T-helper 9 cell (primary cell): ENCODE measurements around the gene HEATR1.
"Not testable (repeated sequence)": the region's sequence is repeated elsewhere in the genome, so short reads cannot be mapped to it uniquely, and the experiment has no call there.

ENCODE experiments used
- DNase-seq: peaks from one replicate; pipeline ENCODE4 v3.0.0-alpha.2; 2020

Gene HEATR1

DNA sequence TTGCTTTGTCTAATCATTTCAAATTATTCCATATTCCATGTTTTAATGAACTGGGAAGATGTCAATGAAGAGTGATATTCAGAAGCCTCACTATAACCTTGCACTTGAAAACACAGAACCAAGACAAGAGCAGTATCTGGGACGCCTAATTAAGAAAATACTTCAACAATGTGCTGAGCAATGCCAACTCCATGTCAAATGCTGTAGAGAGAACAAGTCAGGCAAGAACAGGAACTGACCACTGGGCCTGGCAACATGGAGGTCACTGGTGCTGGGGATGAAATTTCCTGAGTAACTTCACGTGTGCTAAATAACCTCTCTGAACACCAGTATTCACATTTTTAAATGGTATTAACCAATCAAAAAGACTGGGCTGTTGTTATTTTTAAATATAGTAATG lies 22.8 kb downstream of the HEATR1 start:
- DNase-seq = no peak

DNA sequence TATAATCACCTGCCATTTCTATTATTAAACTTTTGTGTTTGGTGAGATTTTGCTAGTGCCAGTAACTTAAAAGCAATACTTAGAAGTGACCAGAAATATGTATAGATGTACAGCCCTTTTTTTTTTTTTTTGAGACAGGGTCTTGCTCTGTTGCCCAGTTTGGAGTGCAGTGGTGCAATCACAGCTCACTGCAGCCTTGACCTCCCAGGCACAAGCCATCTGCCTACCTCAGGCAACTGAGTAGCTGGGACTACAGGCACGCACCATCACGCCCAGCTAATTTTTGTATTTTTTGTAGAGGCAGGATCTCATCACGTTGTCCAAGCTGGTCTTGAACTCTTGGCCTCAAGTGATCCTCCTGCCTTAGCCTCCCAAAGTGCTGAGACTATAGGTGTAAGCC lies 23.9 kb downstream of the HEATR1 start:
- not testable (repeated sequence) for DNase-seq

DNA sequence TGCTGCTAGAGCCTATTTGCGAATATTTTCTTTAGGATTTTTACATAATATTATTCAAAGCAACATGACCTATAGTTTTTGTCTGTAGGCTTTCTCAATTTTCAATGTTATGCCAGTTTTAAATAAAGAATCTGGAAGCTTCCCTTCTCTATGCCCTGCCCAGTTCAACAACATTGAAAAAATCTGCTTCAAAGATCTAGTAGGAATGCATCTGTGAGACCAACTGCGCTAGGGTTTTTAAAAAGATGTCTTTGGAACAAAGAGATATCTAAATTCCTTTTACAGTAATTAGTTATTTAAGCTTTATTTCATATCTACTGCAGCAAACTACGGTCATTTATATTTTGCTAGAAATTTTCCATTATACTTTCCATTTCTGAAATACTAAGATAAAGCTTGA lies 25.7 kb downstream of the HEATR1 start:
- no peak for DNase-seq

DNA sequence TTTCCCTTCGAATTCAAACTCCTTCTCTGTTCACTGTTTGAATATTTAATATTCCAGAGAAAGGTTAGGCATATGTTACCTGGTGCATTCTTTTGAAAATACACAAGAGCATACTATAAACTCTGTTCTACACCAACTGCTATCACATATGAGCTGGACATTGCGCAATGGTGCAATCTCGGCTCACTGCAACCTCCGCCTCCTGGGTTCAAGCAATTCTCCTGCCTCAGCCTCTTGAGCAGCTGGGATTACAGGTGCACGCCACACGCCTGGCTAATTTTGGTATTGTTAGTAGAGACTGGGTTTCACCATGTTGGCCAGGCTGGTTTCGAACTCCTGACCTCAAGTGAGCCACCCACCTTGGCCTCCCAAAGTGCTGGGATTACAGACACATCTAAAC lies 27.3 kb downstream of the HEATR1 start:
- DNase-seq = not testable (repeated sequence)

DNA sequence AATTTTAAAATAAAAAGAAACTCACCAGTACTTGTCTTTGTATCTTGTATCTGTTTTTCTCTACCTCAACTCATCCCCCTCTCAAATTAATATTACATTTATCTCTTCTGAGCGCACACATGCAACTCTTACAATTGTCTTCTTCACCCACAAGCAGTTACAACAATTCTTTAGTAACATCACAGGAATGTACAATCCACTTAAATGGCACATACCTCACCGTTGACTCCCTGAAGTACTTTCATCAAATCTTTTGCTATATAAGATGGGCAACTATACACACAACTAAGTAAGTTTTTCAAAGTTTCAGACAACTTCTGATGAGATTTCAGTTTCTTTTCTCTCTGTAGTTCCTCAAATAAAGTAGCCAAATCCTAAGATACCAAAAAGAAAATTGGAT lies 28.3 kb downstream of the HEATR1 start:
- no peak for DNase-seq

DNA sequence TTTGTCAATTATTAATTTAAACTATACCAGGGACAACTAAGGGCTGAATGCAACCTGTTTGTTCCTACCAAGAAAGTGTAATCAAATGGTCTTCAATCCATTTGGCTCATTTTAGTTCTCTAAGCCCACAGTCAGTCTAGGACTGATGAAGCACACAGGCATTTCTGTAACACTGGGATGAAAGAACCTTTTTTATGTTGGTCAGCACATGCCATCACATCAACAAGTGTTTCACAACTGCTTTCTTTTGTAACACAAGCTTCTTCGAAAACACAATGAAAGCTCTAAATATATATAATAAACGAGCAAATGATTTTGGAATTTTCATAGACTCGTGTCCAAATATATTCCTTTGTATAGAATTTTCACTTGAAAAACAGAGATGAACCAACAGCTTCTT lies 28.8 kb downstream of the HEATR1 start:
- no peak for DNase-seq

DNA sequence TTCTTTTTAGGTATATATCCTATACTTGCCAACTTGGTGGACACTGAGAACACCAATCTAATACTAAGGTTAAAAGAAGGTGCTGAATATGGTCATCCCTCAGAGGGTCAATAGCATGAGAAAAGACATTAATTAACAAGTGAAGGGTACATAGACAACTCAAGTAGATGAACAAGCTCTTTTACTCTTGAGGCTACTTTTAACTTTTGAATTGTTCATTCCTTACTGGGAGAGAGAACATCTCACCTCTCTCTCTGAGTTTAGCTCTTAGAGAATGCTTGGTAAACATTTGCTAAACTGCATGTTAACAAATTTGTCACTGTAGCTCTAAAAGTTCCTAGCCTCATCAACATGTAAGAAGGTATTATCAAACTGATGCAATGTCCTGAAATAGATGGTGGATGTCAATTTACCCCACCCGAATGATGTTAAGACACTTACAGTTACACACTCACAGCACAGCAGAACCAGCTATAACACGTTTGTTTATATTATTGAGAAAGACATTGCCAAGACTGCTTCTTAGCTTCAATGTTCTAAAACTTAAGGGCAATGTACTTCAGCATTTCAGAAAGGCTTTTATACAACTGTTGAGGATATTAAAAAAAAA lies 35.9 kb downstream of the HEATR1 start:
- DNase-seq = no peak

DNA sequence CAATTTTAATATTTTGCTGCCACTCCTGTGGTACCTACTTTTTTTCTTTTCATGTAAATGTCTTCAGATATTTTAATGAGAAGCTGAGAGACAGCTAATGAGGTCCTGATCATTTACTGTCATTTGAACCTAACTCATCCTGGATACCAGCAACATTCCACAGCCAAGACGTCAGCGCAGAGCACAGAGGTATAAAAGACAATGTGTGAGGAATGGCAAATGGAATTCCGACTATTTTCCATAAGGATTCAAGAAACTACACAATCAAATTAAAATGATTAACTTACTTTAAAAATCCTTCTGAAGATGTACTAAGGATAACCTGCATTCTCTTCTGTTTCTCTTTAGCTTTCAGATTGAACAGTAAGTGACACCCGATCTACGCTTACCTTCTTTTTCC lies 38.8 kb downstream of the HEATR1 start:
- no peak for DNase-seq

DNA sequence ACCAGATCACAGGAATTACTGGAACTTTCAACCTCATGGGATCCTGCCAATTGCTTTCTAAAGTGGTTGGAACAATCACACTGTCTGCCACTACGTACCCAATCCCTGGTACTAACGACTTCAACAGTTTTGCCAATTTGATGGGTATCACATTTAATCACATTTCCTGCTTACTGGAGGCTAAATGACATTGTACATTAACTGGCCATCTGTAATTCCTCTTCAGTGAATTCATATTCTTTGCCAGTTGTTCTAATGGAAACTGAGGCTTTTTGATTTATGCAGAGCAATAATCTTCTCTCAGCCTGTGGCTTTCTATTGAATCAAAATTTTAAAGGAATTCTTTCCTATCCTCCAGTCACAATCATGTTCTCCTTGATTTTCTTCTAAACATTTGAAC lies 42.3 kb downstream of the HEATR1 start:
- DNase-seq = no peak

DNA sequence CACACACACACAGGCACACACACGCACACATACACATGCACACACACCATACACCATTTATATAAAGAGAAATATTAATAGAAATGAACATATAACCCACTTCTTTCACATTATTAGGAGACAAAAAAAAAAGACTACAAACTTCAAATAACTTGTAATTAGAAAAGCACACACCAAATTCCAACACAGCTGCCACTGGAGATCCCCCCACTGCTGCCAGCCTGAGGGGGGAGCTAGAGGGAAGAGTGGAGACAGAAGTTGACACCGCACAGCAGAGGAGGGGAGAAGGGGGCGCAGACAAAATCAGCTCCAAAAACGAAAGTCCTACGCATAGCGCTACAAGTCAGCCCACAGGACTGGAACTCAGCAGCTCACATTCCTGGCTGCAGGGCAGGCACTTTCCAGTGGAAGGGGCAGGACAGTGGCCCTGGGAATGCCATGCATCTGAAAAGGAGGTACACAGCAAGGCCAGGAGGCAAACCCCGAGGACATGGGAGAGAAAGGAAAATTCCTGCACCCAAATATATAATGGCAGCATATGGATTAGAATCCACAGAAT lies 44.0 kb downstream of the HEATR1 start:
- DNase-seq = no peak

DNA sequence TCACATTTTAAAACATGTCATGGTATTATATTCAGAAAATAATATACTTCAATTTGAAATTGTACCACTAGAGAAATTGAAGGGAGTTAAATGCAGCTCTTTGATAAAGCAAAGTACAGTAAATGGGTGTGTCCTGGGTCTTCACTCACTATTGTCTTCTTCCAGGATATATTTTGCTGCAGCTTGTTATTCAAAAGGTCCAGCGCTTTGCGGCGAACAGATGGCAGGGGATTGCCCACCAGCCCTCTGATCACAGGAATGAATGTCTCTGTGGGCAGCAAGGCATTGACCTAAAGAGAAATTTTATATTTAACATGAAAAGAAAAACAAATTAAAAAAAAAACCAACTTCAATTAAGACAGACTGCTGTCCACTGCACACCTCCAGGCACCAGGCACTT lies 45.5 kb downstream of the HEATR1 start:
- no peak for DNase-seq

DNA sequence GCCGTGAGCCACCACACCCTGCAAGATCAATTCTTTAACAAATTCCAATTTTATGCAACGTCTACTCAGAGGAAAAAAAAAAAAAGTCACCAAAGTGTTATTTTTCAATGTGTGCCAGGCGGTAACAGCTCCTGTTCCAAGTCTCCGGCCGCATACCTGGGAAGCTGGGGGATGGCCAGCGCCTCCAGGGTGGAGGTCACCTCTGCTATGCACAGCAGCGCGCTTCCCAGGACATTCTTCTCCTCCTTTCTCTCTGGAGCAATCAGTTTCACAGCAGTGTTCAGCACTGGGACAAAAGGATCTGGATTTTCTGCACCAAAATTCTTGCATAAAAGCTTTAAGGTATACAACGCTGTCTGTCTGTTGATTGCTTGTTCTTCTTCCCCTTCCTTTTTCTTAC lies 46.2 kb downstream of the HEATR1 start:
- DNase-seq = no peak

DNA sequence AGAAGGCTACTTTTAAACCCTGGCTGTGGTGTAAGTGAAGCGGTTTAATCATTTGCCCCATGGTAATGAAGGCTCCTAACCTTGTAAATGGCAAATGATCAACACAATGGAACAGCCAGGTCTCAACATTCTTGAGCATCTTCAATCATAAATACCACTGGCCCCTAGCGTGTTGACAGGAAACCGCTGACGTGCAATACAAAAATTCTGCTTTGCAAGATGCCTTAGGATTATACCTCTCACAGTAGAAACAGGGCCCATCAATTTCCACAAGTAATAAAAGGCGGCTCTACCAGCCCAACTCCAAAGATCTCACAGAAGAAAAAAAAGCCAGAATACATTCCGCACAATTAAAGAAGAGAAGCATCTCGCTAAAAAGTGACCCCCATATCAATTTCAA lies 47.7 kb downstream of the HEATR1 start:
- DNase-seq = no peak

DNA sequence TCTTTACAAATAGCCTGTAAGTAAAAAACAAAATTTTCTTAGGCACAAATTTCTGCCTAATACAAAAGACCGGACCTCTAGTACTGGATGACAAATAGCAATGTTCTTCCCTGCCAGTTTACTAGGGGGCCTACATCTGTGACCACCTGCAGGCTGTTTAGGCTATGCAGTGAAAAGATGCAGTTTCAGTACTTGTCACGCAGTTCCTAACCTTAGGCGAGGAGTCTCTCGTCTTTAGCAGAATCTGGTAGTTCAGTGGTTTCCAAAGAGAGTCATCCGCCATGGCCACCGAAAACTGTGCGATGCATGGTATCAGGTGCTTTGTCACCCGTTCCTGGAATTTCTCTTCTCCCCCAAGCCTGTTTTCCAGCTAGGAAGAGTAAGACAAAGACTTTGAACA lies 50.9 kb downstream of the HEATR1 start:
- no peak for DNase-seq

DNA sequence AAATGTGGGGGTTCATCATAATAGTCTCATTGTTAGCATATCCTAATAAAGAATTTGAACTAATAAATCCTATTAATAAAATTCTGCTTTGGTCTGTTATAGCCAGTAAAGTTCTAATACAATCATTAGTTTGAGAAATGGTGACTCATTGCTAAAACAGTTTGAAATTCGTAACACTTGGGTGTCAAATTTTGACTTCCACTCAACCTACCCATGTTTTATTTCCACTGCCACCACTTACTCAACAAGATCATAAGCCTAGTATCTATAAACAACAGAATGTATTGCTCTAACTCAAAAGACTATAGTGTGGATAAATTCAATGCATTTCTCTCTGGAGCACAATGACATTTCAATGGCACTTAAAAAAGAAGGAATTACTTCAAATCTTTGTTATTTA lies 51.4 kb downstream of the HEATR1 start:
- DNase-seq = no peak

DNA sequence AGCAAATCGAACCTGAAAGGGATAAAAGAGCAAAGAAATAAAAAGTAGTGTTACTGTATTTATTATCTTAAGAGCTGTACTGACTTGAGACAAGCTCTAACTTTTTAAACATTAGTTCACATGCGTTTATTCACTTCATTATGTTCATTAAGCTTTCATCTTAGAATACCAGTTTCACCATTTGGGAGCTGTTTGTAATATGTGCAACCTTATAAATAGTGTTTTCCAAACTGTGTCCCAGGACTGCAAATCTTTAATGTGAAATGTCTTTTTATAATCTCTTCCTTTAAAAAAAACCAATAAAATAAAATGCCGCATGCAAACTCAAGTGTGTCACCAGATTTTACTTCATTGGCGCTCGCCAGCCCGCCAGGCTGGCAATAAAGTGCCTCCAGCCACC lies 52.2 kb downstream of the HEATR1 start:
- DNase-seq = no peak

DNA sequence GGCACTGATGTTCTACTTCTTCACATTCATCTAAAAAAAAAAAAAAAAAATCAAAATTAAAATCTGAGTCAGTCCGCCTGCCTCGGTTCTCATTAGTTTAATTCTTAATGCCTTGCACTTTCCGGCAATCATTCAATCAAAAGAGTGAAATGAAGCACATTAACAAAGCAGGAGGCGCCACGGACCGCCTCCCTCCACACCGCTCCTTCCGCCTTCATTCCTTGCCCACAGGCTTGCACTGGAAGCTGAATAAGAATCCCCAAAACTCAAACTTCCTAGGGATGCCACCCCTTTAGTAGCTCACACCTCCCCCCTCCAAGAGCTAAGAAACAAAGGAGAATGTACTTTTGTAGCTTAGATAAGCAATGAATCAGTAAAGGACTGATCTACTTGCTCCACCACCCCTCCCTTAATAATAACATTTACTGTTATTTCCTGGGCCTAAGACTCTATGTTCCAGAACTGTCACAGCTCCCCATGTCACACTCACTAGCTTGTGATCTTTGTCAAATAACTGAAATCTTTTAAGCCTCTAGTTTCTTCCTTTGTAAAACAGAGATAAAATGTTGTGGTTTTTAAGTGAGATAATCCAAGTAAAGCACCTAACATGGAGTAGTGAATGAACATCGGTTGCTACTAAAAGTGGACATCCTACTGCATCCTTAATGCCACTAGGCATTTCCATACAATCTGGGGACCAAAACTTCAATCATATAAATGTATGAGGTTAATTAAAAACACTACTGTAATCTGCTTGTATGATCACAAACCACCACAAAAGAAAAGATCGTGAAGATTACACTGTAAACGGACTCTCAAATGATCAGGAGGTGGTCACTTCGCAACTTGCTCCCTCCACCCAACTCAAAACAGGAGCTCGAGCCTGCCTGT lies 53.1 kb downstream of the HEATR1 start:
- no peak for DNase-seq

DNA sequence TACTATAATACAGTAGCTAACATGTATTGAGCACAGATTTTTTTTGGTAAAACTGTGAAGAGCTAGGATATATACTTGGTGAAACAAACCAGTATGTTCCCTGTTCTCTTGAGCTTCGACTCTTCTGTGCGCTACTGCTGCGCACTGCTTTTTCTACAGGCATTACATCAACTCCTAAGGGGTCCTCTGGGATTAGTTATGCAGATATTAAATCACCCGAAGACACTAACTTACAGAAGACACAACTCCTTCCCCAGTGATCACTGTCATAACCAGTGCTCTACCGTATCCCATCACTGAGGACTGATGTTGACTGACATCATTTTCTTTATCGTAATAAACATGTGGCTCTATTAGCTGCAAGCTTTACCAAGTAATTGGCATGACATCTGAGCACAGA lies 55.9 kb downstream of the HEATR1 start:
- DNase-seq = no peak

DNA sequence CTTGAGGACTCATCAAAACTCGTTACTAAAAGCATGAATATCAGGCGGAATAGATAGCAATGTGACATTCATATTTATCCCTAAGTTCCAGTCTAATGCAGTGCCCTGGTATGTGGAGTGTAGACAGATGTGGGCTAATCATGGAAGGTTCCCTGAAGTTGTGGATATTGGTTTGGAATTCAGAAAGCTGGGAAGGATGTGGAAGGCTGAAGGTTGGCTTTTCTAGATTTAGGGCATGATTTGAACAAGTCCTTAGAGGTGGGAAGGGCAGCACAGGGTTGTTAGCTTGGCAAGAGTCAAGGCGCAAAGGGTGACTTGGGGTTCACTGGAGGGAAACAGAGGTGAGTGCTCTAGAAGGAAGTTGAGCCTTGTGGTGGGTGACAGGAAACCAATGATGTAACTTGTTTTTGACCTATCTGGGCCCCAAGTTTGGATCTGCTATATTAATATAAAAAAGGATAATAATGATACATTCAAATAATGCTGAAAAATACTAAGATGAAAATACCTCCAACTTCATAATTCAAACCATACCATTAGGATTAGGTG lies 58.6 kb downstream of the HEATR1 start:
- DNase-seq = no peak

DNA sequence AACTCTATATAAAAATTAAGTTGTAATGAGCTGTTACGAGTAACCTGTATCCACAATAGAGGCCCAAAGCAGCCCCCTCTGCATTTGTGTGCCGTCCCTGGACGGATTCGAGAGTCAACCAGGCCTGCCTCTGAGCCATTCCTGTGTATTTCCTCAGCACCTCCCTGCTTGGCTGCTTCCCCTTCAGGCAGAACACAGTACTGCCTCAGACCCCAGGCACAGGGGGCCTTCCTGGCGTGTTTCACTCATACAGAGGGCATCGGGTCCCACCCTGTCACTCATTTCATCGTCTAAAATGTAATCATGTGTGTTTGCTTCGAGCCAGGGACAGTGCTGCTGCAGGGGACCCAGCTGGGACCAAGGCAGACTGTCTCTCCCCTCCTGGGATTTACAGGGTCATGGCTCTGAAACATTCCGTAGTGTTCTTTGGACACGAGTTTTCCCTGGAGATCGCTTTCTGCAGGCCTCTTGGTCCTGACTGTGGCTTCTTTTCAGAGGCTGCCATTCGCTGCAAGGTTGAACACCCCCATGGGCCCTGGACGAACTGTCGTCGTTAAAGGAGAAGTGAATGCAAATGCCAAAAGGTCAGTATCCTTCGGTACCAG lies 61.1 kb downstream of the HEATR1 start:
- no peak for DNase-seq

DNA sequence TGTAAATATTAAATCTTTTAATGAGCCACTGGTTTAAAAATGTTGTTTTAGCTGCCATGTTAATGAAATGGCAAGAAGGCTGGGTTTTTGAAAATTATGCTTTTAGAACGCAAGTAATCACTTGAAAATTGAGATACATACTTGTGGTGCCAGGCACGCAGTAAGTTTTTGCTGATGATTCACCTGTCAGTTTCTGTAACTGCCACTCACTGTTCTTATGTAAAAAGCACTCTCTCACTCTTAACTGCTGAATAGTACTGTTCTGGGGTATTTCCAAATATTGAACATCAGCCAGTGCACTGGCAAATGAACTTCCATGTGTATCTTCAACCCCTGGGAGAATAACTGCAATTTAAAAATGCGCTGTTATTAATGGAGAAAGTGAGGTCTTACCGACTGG lies 62.6 kb downstream of the HEATR1 start:
- DNase-seq = no peak

DNA sequence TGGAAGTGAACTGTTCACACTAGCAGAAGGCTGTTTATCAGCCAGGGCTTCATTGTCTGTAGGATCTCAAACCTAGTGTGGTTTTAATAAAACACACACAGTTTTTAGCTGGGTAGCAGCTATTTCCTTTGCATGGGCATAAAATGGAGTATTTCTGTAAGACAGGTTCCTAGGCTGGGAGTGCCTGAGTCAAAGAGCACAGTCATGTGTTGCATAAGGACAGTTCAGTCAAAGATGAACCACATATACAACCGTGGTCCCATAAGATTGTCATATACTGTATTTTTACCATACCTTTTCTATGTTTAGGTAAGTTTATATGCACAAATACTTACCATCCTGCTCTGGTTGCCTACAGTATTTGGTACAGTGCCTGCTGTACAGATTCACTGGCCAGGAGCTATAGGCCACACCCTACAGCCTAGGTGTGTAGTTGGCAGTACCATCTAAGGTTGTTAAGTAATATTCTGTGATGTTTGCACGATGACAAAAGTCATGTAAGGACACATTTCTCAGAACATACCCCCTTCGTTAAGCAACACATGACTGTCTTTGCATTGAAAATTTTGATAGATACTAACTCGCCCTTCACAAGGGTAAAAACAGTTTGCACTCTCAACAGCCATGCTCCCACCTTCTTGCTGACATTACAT lies 63.4 kb downstream of the HEATR1 start:
- no peak for DNase-seq

DNA sequence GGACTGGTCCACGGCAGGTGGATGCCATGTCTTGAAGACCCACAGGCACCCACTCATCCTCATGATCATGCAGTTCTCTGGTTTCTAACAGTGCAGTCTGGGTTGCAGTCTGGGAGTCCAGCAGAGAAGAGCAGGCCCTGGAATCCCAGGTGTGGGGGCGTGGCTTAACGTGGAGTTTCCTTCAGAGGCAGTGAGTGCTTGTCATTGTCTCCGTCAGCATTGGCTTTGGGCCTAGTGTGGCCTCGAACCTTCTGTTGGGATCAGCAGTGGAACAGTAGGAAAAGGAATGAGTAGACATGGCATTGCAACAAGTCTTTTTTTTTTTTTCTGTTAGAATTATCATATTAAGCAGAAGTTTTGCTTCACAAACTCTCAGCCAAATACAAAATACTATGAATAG lies 67.8 kb downstream of the HEATR1 start:
- DNase-seq = no peak
